Tibial artery (tissue), 4 donors: Measurements from ENCODE around the gene GNB1L.

Experiments
- DNase-seq, 2 donors: peaks; one replicate each; pipeline ENCODE4 v3.0.0-alpha.2; 2019
- H3K27ac ChIP-seq, 2 donors: fragments of 200-600 bp; sonication (generic) in 1 of 2; 1 replicate in 1 of 2; 2 replicates in 1 of 2; pipeline ENCODE4 v1.5.1; 2018 to 2019; ENCODE audit warnings: mild to moderate bottlenecking in 1 of 2
- H3K27me3 ChIP-seq, 2 donors: fragments of 200-600 bp; sonication (generic) in 1 of 2; one replicate each; pipeline versions ENCODE4 v1.5.1 to v1.6.0; 2016 to 2019
- H3K36me3 ChIP-seq, 3 donors: fragments of 200-600 bp; sonication (generic) in 2 of 3; one replicate each; pipeline ENCODE4 v1.5.1; 2016 to 2019; ENCODE audit warnings: mild to moderate bottlenecking in 2 of 3
- H3K4me1 ChIP-seq, 4 donors: fragments of 200-600 bp; sonication (generic) in 2 of 4; 1 replicate in 3 of 4; 2 replicates in 1 of 4; pipeline ENCODE4 v1.5.1; 2016 to 2019
- H3K4me3 ChIP-seq, 2 donors: fragments of 200-600 bp; sonication (generic) in 1 of 2; 1 replicate in 1 of 2; 2 replicates in 1 of 2; pipeline ENCODE4 v1.5.1; 2018 to 2019; ENCODE audit warnings: mild to moderate bottlenecking in 2 of 2
- H3K9me3 ChIP-seq, 3 donors: fragments of 200-600 bp; sonication (generic) in 1 of 3; one replicate each; pipeline ENCODE4 v1.5.1; 2016 to 2019
- CTCF ChIP-seq, 2 experiments: fragments of 200-600 bp in 1 of 2; fragments of 450-650 bp in 1 of 2; IDR thresholded peaks; one replicate each; pipeline ENCODE4 v1.5.1; 2017 to 2019; ENCODE audit warnings: antibody characterized with exemption in 2 of 2, mild to moderate bottlenecking in 1 of 2, moderate library complexity in 1 of 2
- intact Hi-C: fragments of 100-400 bp; cut with DNase I; formaldehyde crosslinking; loops from one replicate; pipeline ENCODE4 v1.15.0; 2023; ENCODE audit warnings: low total_unique reads

Gene GNB1L

GRCh38 chr22:19791894-19792293 lies 62.8 kb downstream of the GNB1L start:
- Histone ChIP-seq H3K36me3 (peaks cover 5 to 28% (median 17%) of the 10 kb centered on the region in 3 donors), H3K27me3 (no peaks in the 10 kb centered on the region), H3K4me3 (no peak overlapping the region), H3K27ac (no peak overlapping the region), H3K9me3 (peaks cover 0 to 6% (median 4%) of the 10 kb centered on the region in 3 donors), H3K4me1 (no peaks in the 10 kb centered on the region)
- intact Hi-C loops: no loop called here
- DNase-seq: no peak
- TF ChIP-seq CTCF (IDR thresholded peaks at IDR 0.05): no peak

GRCh38 chr22:19791243-19791642 lies 63.4 kb downstream of the GNB1L start:
- intact Hi-C loops: no loop called here
- no peak for TF ChIP-seq CTCF (IDR thresholded peaks at IDR 0.05)
- Histone ChIP-seq H3K4me1 (no peaks in the 10 kb centered on the region), H3K4me3 (no peak overlapping the region), H3K27ac (no peak overlapping the region), H3K9me3 (peaks cover 0 to 6% (median 4%) of the 10 kb centered on the region in 3 donors), H3K36me3 (peaks cover 5 to 28% (median 17%) of the 10 kb centered on the region in 3 donors), H3K27me3 (no peaks in the 10 kb centered on the region)
- DNase-seq: no peak

GRCh38 chr22:19789828-19790227 lies 64.8 kb downstream of the GNB1L start:
- H3K4me3 ChIP-seq: no peak overlapping the region
- H3K36me3 ChIP-seq: peaks cover 5 to 28% (median 17%) of the 10 kb centered on the region in 3 donors
- no peaks in the 10 kb centered on the region for H3K27me3 ChIP-seq
- intact Hi-C loops: no loop called here
- H3K27ac ChIP-seq: no peak overlapping the region
- H3K9me3 ChIP-seq: peaks cover 0 to 6% (median 4%) of the 10 kb centered on the region in 3 donors
- TF ChIP-seq CTCF (IDR thresholded peaks at IDR 0.05): no peak
- no peak for DNase-seq
- no peaks in the 10 kb centered on the region for H3K4me1 ChIP-seq

- H3K9me3 ChIP-seq: peaks cover 0 to 6% (median 4%) of the 10 kb centered on the region in 3 donors
- intact Hi-C loops: no loop called here
- DNase-seq: no peak
Observed at GRCh38 chr22:19789406-19789805, 65.3 kb downstream of the GNB1L start.

GRCh38 chr22:19788661-19789225 lies 65.9 kb downstream of the GNB1L start:
- Histone ChIP-seq H3K9me3 (peaks cover 0 to 6% (median 4%) of the 10 kb centered on the region in 3 donors), H3K27ac (no peak overlapping the region), H3K36me3 (peaks cover 5 to 28% (median 17%) of the 10 kb centered on the region in 3 donors), H3K4me3 (no peak overlapping the region), H3K27me3 (peaks cover 0 to 4% of the 10 kb centered on the region in 2 donors), H3K4me1 (no peaks in the 10 kb centered on the region)
- TF ChIP-seq CTCF (IDR thresholded peaks at IDR 0.05): no peak
- no peak for DNase-seq
- intact Hi-C loops: no loop called here

More at GRCh38 chr22:19789406-19789805, 65.3 kb downstream of the GNB1L start:
- no peak for TF ChIP-seq CTCF (IDR thresholded peaks at IDR 0.05)
- Histone ChIP-seq H3K36me3 (peaks cover 5 to 28% (median 17%) of the 10 kb centered on the region in 3 donors), H3K27me3 (no peaks in the 10 kb centered on the region), H3K27ac (no peak overlapping the region), H3K4me1 (no peaks in the 10 kb centered on the region), H3K4me3 (no peak overlapping the region)

GRCh38 chr22:19787849-19788141 lies 66.9 kb downstream of the GNB1L start:
- no peak overlapping the region for H3K27ac ChIP-seq
- intact Hi-C loops: no loop called here
- no peak for TF ChIP-seq CTCF (IDR thresholded peaks at IDR 0.05)
- no peaks in the 10 kb centered on the region for H3K4me1 ChIP-seq
- peaks cover 0 to 6% (median 4%) of the 10 kb centered on the region in 3 donors for H3K9me3 ChIP-seq
- peaks cover 5 to 27% (median 16%) of the 10 kb centered on the region in 3 donors for H3K36me3 ChIP-seq
- DNase-seq: no peak
- peaks cover 0 to 13% of the 10 kb centered on the region in 2 donors for H3K27me3 ChIP-seq
- no peak overlapping the region for H3K4me3 ChIP-seq
